HG03097 (cell line): Measurements from ENCODE around the gene RGS7BP.

Experiments
- ATAC-seq: cut with Tn5 transposase; IDR thresholded peaks from one replicate; pipeline ENCODE4 v1.9.1; 2021; ENCODE audit not compliant: unreplicated experiment, low FRiP score

The RGS7BP gene

GRCh38 chr5:64505769-64506566, at the start of gene RGS7BP:
TSS of gene RGS7BP (plus strand) at chr5:64506015. CDS start at chr5:64506625, 610 bp downstream.
- ATAC-seq, result no peak

- no peak for ATAC-seq
Observed at GRCh38 chr5:64457846-64458245, 48.0 kb upstream of the RGS7BP start.

- ATAC-seq, result no peak
Observed at GRCh38 chr5:64458948-64459347, 46.9 kb upstream of the RGS7BP start.

GRCh38 chr5:64462391-64462790, 43.4 kb upstream of the RGS7BP start:
- ATAC-seq, result no peak

GRCh38 chr5:64486163-64486562, 19.7 kb upstream of the RGS7BP start:
- no peak for ATAC-seq

GRCh38 chr5:64487283-64487682, 18.5 kb upstream of the RGS7BP start:
- no peak for ATAC-seq

- ATAC-seq, result no peak
Observed at GRCh38 chr5:64489857-64490256, 16.0 kb upstream of the RGS7BP start.

GRCh38 chr5:64497386-64497785, 8.4 kb upstream of the RGS7BP start:
- ATAC-seq, result no peak

GRCh38 chr5:64502196-64502595, 3.6 kb upstream of the RGS7BP start:
- ATAC-seq, result no peak

- ATAC-seq, result no peak
Observed at GRCh38 chr5:64506567-64507263, 900 bp downstream of the RGS7BP start.

- no peak for ATAC-seq
Observed at GRCh38 chr5:64507264-64507605, 1.4 kb downstream of the RGS7BP start.

- no peak for ATAC-seq
Observed at GRCh38 chr5:64509828-64510227, 4.0 kb downstream of the RGS7BP start.

- no peak for ATAC-seq
Observed at GRCh38 chr5:64513492-64513891, 7.7 kb downstream of the RGS7BP start.

GRCh38 chr5:64514612-64515011, 8.8 kb downstream of the RGS7BP start:
- ATAC-seq, result no peak

GRCh38 chr5:64516216-64516615, 10.4 kb downstream of the RGS7BP start:
- no peak for ATAC-seq

- no peak for ATAC-seq
Observed at GRCh38 chr5:64518793-64519192, 13.0 kb downstream of the RGS7BP start.

- no peak for ATAC-seq
Observed at GRCh38 chr5:64519263-64519662, 13.4 kb downstream of the RGS7BP start.

- ATAC-seq, result no peak
Observed at GRCh38 chr5:64526734-64527439, 21.1 kb downstream of the RGS7BP start.

- no peak for ATAC-seq
Observed at GRCh38 chr5:64530076-64530475, 24.3 kb downstream of the RGS7BP start.

- no peak for ATAC-seq
Observed at GRCh38 chr5:64532212-64532611, 26.4 kb downstream of the RGS7BP start.

GRCh38 chr5:64532657-64533056, 26.8 kb downstream of the RGS7BP start:
- ATAC-seq, result no peak

- ATAC-seq, result no peak
Observed at GRCh38 chr5:64534033-64534432, 28.2 kb downstream of the RGS7BP start.
